Left colon (tissue), 2 donors: ENCODE results near the gene SLC9A7. TPM values are rescaled to one million over a fixed set of nuclear protein-coding genes. Genes with fewer than 3 reads are reported as not detected.
"Not testable (repeated sequence)": the region's sequence is repeated elsewhere in the genome, so short reads cannot be mapped to it uniquely, and the experiment has no call there.

Source experiments
- ATAC-seq: fragments of 200-7000 bp; cut with Tn5 transposase; one replicate; pipeline ENCODE4 v1.9.1; 2020; ENCODE audit warnings: mild to moderate bottlenecking, moderate library complexity
- DNase-seq, 2 donors: peaks; one replicate each; pipeline ENCODE4 v3.0.0-alpha.2; 2020
- intact Hi-C, 2 donors: fragments of 100-400 bp; cut with DNase I in 1 of 2; cut with micrococcal nuclease in 1 of 2; formaldehyde crosslinking; loops; one replicate each; pipeline versions ENCODE4 v1.11.2 to v1.14.0; 2022; cut with DNase I, micrococcal nuclease
- total RNA-seq, 2 donors: library from RNA; stranded (reverse); fragmentation: NEBNext Ultra II Directional; extraction: Animal tissue kit (Norgen Biotek cat#: 25700); gene quantifications; one replicate each; pipeline ENCODE4 v1.2.1, GENCODE V29; 2021
- donor health status: DM: no; HTN: no; CAD: no.
- donor health status: DM: yes; HTN: yes; CAD: no.

Gene SLC9A7
- total RNA-seq, 2 donors from 2014 or later = 0.95 to 1.9 TPM

DNA sequence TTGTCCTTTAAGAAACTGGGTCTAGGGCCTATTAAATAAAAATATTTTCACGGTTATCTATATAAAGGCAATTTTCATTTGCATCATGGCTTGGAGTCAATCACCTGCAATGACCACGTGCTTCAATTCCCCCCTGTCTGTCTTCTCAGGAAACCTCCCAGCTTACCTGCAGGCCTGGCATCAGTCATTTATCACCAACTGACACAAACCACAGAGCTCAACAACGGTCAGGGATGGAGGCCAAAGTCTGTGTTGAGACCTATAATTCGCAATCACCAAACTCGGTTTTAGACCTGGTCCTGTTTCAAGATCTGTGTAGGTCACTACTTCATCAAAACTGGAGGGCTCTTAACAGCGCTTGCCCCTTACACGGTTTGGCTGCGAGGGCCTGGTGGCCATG, 1.9 kb downstream of the SLC9A7 start:
- intact Hi-C loops = no loop called here
- ATAC-seq = no peak
- DNase-seq = no peak

DNA sequence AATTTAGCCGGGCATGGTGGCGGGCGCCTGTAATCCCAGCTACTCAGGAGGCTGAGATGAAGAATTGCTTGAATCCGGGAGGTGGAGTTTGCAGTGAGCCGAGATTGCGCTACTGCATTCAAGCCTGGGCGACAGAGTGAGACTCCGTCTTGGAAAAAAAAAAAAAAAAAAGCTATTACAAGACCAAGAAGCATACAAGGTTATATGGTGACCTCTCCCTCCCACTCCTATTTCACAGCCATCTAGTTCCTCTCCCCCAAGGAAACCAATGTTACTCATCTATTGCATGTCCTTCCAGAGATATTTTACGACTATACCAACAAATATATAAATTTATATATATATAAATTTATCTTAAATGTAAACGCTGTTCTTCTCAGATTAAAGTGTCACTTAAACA, 3.2 kb downstream of the SLC9A7 start:
- intact Hi-C loops = no loop called here
- DNase-seq = no peak
- ATAC-seq = no peak

DNA sequence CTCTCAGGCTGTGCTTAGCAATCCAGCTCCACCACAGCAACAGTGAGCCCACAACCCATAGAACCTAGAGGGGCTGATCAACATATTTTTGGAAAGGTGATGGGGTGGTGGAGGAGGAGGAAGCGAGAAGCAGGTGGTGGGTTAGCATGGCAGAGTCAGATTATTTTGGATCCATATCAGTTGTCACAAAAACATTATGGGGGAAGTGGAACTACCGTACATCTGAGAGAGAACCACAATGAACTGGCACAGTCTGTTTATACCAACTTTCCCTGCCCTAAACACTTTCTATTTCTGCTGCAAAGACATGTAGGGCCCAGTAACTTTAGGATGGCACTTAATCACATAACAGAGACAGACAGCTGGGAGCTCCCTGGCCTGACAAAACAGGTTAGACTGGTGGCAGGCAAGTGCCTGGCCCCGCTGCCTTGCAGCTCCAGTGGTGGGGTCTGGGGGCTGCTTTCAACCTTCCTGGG, 4.3 kb downstream of the SLC9A7 start:
- intact Hi-C loops = no loop called here

DNA sequence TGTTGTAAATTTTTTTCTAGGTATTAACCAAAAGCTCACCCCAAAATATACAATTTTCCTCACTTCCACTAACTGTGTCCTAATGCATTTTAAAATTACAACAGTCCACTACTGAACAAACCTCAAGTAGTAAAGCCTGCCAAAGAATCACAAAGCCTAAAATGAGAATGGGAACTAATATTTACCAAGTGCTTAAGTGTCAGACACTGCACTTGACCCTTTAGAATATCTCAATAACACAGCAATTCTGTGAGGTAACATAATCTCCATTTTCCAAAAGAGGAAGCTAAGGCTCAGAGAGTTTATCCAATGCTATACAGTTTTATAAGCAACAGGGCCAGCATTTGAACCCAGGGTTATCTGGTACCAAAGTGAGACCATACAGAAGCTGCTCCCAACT, 4.9 kb downstream of the SLC9A7 start:
- intact Hi-C loops = no loop called here
- DNase-seq (no peak), ATAC-seq (no peak)

More for the DNA sequence above, 4.3 kb downstream of the SLC9A7 start:
- ATAC-seq (no peak), DNase-seq (no peak)

DNA sequence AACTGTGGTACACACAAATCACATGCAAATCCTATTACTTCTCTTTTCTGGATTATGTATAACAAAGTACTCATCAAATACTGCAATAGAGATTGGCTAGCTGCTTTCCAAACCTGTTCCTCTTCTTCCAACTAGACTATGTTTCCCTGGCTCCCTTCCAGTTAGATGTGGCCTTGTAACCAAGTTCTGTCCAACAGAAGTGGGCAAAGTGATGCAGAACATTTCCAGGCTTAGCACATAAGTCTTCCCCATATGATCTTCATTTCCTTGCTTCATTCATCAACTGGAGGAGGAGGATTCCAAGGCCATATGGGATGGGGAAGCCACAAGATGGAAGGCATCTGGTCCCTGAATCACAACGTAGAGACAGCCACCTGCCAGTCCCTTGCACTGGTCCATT, 8.0 kb downstream of the SLC9A7 start:
- DNase-seq (no peak), ATAC-seq (no peak)
- intact Hi-C loops = no loop called here

DNA sequence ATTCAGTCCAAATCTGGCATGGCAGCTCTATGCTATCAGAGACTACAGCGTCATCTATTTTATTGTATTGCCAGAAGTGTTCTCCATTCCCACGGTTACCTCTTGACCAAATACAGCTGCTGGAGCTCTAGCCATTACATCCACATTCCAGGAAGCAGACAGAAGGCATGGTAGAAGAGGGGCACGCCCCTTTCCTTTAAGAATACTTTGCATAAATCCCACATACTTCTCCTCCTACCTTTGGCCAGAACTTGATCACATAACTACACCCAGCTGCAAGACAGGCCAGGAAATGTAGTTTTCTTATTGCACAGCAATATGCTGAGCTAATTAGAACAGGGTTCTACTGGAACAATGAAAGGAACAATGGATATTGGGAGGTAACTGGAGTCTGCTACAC, 14.9 kb downstream of the SLC9A7 start:
- intact Hi-C loops = no loop called here
- DNase-seq (no peak), ATAC-seq (no peak)

DNA sequence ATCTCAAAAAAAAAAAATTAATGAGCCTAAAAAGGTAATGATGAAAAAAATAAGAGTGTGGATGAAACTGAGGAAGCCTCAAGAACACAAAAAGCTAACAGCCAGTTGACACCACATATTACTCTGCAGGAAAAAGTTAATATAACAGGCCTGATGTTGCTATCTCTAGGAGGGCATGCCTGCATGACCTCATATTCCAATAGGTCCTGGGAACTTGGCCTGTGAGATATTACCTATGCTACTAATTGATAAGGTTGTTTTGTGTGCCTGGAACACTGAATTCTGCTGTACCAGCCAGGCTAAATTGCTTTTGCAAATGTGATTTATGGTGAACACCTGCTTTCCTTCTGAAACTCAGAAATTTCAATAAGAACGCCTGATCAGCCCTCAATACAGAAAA, 15.9 kb downstream of the SLC9A7 start:
- ATAC-seq = no peak
- intact Hi-C loops = no loop called here

DNA sequence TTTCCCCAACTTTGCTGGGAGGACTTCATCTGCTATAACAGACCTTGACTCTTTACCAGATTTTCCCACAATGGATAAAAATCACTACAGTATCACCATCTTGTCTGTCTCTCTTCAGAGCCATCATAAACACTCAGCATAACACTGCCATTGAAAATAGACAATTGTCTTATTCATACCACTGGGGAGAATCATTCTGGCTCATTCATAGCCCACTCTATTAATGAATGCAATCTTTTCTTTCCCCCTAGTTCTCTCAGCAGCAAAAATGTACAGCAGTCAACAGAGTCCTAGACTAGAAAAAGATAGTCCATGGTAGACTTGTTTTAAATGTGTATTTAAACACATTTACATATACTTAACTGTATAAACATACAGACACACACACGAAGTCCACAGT, 19.2 kb downstream of the SLC9A7 start:
- ATAC-seq (no peak), DNase-seq (no peak)
- intact Hi-C loops = no loop called here

More for the DNA sequence above, 15.9 kb downstream of the SLC9A7 start:
- no peak for DNase-seq

DNA sequence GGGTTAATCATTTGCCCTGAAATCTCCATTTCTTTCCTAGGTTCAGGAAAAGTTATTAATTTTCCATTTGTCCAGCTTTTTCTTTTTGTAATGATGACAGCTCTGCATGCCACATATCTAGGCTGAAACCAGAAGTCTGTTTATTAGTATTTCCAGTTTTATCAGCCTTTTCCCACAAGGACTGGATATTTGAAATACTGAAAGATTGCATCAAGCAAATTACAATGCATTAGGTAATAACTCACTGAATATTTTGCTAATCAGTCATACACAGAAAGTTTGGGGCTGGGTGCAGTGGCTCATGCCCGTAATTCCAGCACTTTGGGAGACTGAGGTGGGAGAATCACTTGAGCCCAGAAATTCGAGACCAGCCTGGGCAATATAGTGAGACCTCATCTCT, 21.5 kb downstream of the SLC9A7 start:
- DNase-seq = no peak
- no peak for ATAC-seq
- intact Hi-C loops = no loop called here

DNA sequence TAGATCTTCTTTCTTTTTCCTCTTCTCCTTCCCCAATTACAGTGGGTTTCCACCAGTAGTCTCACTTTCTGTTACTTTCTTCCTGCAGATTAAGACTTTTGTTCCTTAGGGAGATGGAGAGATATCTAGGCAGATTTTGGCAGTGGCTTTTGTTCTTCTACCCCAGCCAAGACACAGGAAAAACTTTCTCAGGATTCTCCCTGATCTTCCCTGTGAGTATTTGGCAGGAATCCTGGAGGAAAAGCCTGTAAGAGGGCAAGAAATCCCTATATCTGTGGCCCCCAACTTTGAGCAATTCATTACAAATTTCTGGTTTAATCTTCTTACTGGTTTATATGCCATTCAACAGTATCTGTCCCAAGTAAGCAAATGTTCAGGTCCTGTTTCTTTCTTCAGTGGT, 21.9 kb downstream of the SLC9A7 start:
- no peak for ATAC-seq
- DNase-seq = no peak
- intact Hi-C loops = no loop called here

DNA sequence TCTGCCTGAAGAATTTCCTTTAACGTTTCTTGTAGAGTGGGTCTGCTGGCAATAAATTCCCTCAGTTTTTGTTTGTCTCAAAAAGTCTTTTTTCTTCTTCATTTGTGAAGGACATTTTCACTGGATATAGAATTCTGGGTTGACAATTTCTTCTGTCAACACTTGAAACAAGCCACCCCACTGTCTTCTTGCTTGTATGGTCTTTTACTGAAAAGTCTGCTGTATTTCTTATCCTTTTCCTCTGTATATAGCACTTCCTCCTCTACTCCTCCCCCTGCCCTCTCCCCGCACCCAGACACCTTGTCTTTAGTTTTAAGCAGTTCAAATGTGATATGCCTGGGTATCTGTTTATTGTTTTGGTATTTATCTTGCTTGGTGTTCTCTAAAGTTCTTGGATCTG, 23.3 kb downstream of the SLC9A7 start:
- intact Hi-C loops = no loop called here
- no peak for DNase-seq
- no peak for ATAC-seq

DNA sequence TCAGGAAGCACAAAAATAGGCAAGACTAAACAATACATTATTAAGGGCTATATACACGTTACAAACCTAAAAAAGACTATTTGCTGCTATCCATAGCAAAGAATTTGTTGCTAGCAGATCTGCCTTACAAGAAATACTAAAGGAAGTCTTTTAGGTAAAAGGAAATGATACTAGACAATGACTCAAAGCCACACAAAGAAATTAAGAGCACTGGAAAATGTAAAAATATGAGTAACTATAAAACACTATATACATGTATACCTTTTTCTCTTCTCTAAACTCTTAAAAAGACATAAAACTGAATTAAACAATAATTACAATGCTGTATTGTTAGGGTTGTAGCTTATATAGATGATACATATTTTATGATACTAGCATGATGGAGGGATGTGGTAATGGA, 25.7 kb downstream of the SLC9A7 start:
- DNase-seq (no peak), ATAC-seq (no peak)
- intact Hi-C loops = no loop called here

DNA sequence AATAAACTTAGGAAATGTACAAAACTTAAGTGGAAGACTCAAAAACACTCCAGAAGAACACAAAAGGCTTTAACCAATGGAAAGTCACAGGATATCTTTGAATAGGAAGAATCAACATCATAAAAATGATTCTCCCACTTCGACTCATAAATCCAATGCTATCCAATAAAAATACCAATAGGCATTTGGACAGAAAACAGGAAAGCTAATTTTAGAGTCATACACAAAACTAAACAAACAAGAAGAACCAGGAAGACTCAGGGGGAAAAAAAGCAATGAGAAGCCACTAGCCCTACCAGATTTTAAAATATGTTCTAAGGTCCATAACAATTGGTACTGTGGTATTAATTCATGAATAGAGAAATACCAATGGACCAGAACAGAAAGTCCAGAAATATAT, 28.2 kb downstream of the SLC9A7 start:
- DNase-seq (no peak), ATAC-seq (no peak)
- intact Hi-C loops = no loop called here

DNA sequence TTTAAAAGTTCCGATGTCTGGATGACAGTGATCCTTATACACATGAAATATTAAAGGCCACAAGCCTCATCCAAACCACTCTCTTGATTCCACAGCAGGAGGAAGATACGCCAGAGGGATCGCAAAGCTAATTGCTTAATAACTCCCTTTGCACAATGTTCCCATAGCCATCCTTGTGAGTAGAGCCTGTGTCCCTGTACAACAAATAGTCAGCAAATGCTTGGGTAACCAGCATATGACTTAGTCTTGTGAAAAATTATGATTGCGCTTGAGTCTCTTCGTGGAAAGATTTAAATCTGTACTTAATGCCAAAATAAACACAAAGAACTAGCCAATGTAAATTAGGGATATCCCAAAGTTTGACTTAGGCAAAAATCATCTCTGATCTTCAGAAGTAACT, 31.5 kb downstream of the SLC9A7 start:
- intact Hi-C loops = no loop called here
- DNase-seq (no peak), ATAC-seq (no peak)

DNA sequence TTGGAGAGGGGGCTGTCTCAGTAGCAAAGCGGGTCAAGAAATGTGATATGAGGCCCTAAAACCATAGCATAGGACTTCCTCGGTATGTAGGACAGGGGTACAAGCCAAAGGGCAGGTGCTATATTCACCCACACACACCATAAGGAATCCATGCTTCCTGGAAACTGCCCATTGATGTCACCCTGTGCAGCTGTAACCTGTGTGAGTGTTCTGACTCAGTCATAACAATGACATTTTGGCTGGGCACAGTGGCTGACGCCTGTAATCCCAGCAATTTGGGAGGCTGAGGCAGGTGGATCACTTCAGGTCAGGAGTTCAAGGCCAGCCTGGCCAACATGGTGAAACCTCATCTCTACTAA, 35.4 kb downstream of the SLC9A7 start:
- intact Hi-C loops, DNase-seq, ATAC-seq: not testable (repeated sequence)

DNA sequence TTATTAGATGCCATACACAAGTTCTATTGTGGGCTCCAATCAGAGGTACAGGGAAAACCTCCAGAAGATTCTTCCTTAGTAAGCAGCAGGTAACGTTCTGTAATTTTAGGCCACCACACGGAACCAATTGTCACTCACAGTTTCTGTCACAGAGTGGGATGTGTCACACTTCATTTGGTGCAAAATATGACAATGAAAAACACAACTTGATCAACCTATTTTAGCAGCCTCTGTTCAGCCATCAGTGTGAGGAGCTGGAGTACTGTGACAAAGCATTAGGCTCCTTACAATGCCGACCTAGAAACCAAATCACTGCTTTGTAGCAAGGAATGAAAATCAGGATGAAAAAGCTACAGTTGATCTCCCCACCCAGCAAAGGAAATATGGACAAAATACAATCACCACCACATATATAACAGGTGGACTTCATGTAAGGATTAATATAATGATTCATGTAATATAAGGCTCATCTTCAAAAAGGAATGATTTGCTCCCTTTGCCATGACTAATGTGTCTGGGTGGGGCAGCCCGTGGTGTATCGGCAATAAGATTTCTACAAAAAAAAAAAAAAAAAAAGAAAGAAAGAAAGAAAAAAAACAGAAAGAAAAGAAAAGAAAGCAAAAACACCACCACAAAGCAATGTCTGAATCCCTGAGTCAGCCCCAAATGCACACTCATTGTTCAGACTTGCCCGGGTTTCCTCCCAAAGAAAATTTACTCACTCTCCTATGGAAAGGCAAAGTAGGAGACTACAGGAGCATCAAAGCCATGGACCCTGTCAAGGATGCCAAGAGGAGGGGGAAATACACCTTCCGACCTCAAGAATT, 36.0 kb downstream of the SLC9A7 start:
- no peak for ATAC-seq
- intact Hi-C loops = no loop called here
- no peak for DNase-seq

DNA sequence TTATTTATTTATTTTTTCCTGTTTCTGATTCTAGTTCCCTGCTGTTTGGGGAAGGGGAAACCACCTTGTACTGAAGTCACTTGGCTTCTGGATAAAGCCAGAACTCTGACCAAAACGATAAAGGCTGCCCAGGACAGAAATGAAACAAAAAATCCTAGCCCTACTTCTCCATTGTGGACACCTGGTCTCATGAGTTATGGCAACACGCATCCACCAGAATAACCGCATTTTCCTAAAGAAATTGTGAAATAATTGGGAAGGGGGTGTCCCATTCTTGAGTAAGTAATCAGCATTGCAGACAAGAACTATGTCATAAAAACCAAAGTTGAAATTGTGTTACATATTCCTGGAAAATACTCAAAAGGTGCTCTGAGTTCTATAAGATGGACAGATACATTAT, 42.1 kb downstream of the SLC9A7 start:
- intact Hi-C loops = no loop called here
- ATAC-seq (no peak), DNase-seq (no peak)

DNA sequence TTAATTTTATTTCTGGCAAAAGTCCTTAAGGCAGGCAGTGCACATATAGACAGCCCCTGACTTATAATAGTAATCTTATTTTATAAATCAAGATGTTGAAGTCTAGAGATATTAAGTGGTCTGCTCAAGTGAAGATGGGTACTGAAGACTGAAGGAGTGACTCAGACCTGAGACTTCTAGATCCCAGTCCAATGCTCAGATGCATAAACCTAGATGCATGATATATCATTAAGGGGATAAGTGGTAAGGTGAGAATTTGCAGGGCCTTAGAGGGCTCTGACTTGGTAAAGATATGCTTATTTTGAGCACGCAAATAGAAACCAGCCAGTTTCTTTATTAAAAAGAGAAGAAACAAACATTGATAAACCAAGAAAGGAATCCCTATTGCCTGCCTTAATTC, 42.9 kb downstream of the SLC9A7 start:
- ATAC-seq = no peak
- intact Hi-C loops = no loop called here
- DNase-seq = no peak

DNA sequence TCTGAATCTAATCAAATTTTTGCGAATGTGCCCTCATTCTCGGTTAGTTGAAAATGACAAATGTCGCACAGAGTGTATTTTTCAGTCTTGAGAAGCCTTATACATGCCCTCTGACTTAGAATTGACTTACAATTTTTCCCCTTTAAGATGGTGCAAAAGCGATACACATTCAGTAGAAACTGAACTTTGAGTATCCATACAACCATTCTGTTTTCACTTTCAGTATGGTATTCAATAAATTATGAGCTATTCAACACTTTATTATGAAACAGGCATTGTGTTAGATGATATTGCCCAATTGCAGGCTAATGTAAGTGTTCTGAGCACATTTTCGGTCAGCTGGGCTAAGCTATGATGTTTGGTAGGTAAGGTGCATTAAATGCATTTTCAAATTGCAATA, 43.4 kb downstream of the SLC9A7 start:
- no peak for ATAC-seq
- DNase-seq = no peak
- intact Hi-C loops = no loop called here

DNA sequence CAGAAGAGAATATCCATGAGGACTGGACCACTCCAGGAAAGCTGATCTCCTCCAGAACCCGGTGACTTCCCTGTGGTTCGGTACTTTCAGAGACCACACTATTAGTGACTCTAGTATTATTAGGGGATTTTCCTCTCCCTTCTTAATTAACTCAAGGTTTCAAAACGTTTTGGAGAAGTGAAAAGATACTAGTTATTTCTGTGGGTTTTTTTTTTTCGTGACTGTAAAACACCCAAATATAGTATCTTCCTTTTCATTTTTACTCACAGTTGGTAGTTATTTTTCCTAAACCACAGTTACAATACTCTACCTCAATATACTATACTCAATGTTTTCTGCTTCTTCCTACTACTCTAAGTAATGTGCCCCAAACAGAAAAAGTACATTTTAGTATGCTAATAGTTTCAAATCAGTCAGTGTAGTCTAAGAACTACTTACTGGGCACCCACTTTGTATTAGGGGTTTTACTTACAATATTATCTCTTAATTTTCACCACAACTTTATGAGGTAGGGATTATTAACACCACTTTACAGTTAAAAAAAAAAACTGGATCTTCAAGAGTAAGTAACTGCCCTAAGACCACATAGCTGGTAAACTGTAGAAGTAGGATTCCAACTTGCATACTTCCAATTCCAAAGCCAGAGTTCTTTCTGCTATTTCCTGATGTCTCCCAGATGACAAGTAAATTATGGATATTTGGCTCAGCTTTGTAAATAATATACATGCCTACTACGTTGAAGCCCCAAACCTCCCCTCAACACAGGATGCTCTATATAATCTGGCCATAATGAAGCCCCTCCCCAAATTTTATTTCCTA, 45.0 kb downstream of the SLC9A7 start:
- DNase-seq = no peak
- no peak for ATAC-seq
- intact Hi-C loops = no loop called here
